Measurements from ENCODE around the gene NLRP7. TPM values are rescaled to one million over a fixed set of nuclear protein-coding genes. Genes with fewer than 3 reads are reported as not detected.
"Not testable (repeated sequence)": the region's sequence is repeated elsewhere in the genome, so short reads cannot be mapped to it uniquely, and the experiment has no call there.

NLRP7 gene
- total RNA-seq, 4 donors from 2014 or later: not detected

DNA sequence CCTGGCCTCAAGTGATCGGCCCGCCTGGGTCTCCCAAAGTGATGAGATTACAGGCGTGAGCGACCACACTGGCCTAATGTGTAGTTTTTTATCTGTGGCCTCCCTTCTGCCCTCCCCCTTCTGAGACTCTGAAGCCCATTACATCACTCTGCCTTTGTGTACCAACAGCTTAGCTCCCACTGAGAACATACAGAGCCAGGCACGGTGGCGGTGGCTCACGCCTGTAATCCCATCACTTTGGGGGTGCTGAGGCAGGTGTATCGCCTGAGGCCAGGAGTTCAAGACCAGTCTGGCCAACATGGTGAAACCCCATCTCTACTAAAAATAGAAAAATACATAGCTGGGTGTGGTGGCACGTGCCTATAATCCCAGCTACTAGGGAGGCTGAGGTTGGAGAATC is 28.8 kb downstream of the NLRP7 start:
- 80 to 81% methylated on average over 9 of the region's 9 CpGs for WGBS, 2 donors
- H3K4me3 ChIP-seq (ENCODE audit: low read depth, poor library complexity, severe bottlenecking): no peak overlapping the region
- TF ChIP-seq POLR2A (IDR thresholded peaks at IDR 0.05): no peak
- TF ChIP-seq, protein P1, sequence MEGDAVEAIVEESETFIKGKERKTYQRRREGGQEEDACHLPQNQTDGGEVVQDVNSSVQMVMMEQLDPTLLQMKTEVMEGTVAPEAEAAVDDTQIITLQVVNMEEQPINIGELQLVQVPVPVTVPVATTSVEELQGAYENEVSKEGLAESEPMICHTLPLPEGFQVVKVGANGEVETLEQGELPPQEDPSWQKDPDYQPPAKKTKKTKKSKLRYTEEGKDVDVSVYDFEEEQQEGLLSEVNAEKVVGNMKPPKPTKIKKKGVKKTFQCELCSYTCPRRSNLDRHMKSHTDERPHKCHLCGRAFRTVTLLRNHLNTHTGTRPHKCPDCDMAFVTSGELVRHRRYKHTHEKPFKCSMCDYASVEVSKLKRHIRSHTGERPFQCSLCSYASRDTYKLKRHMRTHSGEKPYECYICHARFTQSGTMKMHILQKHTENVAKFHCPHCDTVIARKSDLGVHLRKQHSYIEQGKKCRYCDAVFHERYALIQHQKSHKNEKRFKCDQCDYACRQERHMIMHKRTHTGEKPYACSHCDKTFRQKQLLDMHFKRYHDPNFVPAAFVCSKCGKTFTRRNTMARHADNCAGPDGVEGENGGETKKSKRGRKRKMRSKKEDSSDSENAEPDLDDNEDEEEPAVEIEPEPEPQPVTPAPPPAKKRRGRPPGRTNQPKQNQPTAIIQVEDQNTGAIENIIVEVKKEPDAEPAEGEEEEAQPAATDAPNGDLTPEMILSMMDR (IDR thresholded peaks at IDR 0.05): no peak
- intact Hi-C loops (cut with DNase I; ENCODE audit: low total_unique reads): no loop called here
- DNase-seq (ENCODE audit: low spot score in 2 of 2): no peak

DNA sequence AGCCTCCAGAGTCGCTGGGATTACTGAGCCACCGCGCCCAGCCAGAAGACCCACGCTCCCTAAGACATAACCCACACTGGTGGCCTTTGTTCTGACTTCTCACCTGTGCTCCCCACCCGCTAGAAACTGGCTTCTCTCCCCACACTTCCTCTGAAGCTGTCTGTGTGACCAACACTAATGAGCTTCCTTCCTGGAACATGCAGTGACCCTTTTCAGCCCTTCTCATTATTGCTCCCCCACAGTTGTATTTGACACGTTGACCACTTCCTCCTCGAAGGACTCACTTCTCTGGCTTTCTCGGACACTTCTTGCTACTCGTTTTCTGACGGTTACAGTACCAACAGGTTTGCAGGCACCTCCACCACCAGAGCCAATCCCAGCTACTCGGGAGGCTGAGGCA is 30.5 kb downstream of the NLRP7 start:
- intact Hi-C loops (cut with DNase I; ENCODE audit: low total_unique reads): no loop called here
- no peak overlapping the region for H3K4me3 ChIP-seq (ENCODE audit: low read depth, poor library complexity, severe bottlenecking)
- DNase-seq (ENCODE audit: low spot score in 2 of 2): no peak
- 69 to 73% methylated on average over 11 of the region's 11 CpGs for WGBS, 2 donors
- no peak for TF ChIP-seq POLR2A (IDR thresholded peaks at IDR 0.05)

- intact Hi-C loops (cut with DNase I; ENCODE audit: low total_unique reads); DNase-seq (ENCODE audit: low spot score in 2 of 2); H3K4me3 ChIP-seq (ENCODE audit: low read depth, poor library complexity, severe bottlenecking): not testable (repeated sequence)
- WGBS, 2 donors: 87 to 91% methylated on average over 3 to 5 of the region's 5 CpGs
These were observed 39.4 kb downstream of the NLRP7 start for GRCh38 chr19:54907899-54908298.

- TF ChIP-seq, protein P1 (IDR thresholded peaks at IDR 0.05): no peak
- TF ChIP-seq POLR2A (IDR thresholded peaks at IDR 0.05): no peak
- intact Hi-C loops (cut with DNase I; ENCODE audit: low total_unique reads): no loop called here
- no peak overlapping the region for H3K4me3 ChIP-seq (ENCODE audit: low read depth, poor library complexity, severe bottlenecking)
- 78 to 85% methylated on average over 7 of the region's 7 CpGs for WGBS, 2 donors
- DNase-seq (ENCODE audit: low spot score in 2 of 2): no peak
These were observed 40.5 kb downstream of the NLRP7 start for GRCh38 chr19:54906819-54907218.

DNA sequence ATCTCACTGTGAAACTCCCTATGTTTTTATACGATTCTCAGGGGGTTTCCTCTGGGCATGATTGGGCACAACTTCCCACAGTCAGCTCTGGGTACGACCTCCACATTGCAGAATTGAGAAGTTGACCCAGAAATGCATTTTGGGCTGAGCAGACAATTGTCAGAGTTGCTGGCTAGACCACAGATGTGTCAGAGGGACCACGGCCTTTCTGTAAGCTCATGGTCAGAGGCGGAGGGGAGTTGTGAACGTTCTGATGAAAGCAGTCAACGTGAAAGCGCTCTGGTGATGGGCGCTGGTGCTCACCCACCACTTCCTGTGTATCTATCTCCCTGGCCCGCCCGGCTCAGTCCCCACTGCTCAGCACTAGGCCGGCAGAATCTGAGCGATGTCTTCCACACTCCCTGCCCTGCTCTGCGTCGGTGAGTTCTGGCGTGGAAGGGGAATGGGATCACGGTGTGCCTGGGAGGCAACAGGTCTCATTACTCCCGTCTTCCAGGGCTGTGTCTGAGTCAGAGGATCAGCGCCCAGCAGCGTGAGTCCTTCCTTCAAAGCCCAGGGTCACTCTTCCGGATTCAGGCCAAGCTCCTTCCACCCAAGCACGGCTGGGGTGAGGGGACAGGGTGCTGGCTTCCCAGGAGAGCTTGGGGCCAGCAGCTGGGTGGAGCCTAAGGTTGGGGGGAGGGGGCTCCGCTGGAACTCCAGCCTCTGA is 41.4 kb downstream of the NLRP7 start, which contains the start of gene NCR1:
Gene NCR1, plus strand, starts transcription at position 346 of the 709 bp plus-strand sequence. Its CDS starts 40 bp downstream, at position 386.
- intact Hi-C loops (cut with DNase I; ENCODE audit: low total_unique reads): no loop called here
- 36 to 55% methylated on average over 20 to 21 of the region's 22 CpGs for WGBS, 2 donors
- DNase-seq (ENCODE audit: low spot score in 2 of 2): no peak
- no peak within 1 kb of the TSS for H3K4me3 ChIP-seq (ENCODE audit: low read depth, poor library complexity, severe bottlenecking)
- TF ChIP-seq, protein P1 (IDR thresholded peaks at IDR 0.05): no peak
- no peak for TF ChIP-seq POLR2A (IDR thresholded peaks at IDR 0.05)

DNA sequence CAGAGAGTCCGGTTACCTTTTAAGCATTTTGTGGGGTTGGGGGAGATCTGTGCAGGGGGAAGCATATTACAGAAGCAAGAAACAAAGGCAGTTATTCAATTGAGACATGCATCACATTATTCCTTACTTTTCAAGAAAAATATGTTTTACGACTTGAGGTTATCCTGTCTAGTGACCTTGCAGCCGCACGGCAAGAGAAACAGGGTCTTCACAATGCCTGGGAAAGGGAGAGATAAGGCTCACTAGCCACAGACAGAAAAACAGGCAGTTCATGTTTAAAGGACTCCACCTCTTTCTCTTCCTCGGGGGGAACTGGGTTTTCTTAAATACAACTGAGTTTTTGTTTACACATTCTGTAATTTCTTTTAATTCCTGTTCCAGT is 41.9 kb downstream of the NLRP7 start:
- WGBS, 2 donors: 41 to 46% methylated on average over 5 of the region's 5 CpGs
- intact Hi-C loops (cut with DNase I; ENCODE audit: low total_unique reads): no loop called here
- TF ChIP-seq, protein P1 (IDR thresholded peaks at IDR 0.05): no peak
- no peak for TF ChIP-seq POLR2A (IDR thresholded peaks at IDR 0.05)
- DNase-seq (ENCODE audit: low spot score in 2 of 2): no peak
- H3K4me3 ChIP-seq (ENCODE audit: low read depth, poor library complexity, severe bottlenecking): no peak overlapping the region

DNA sequence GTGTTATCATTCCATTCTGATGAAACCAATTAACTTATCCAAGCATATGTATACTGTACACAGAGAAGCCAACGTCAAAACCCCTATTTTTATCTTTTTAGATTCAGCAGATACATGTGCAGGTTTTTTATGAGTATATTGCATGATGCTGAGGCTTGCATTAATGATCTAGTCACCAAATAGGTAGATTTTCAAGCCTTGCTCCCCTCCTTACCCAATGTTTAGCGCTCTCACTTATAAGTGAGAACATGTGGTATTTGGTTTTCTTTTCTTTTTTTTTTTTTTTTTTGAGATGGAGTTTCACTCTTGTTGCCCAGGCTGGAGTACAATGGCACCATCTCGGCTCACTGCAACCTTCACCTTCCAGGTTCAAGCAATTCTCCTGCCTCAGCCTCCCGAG is 43.1 kb downstream of the NLRP7 start:
- 77 to 82% methylated on average over 4 of the region's 4 CpGs for WGBS, 2 donors
- DNase-seq (ENCODE audit: low spot score in 2 of 2); intact Hi-C loops (cut with DNase I; ENCODE audit: low total_unique reads); H3K4me3 ChIP-seq (ENCODE audit: low read depth, poor library complexity, severe bottlenecking): not testable (repeated sequence)

All from lower leg skin (tissue), 4 donors.